ENCODE results near the gene DNER.
"Not testable (repeated sequence)": the region's sequence is repeated elsewhere in the genome, so short reads cannot be mapped to it uniquely, and the experiment has no call there.

Gene DNER

GRCh38 chr2:229714080-229714735 is at the start of gene DNER:
Gene DNER, minus strand, starts transcription at chr2:229714555. Its CDS starts 132 bp downstream, at chr2:229714423.
- no peak for DNase-seq

- DNase-seq = no peak
These were observed 47.3 kb upstream of the DNER start for GRCh38 chr2:229761663-229762062.

GRCh38 chr2:229757462-229757861 is 43.1 kb upstream of the DNER start:
- not testable (repeated sequence) for DNase-seq

GRCh38 chr2:229752970-229753729 is 38.8 kb upstream of the DNER start:
- no peak for DNase-seq

- no peak for DNase-seq
These were observed 35.4 kb upstream of the DNER start for GRCh38 chr2:229749779-229750178.

- no peak for DNase-seq
These were observed 34.6 kb upstream of the DNER start for GRCh38 chr2:229748950-229749349.

- not testable (repeated sequence) for DNase-seq
These were observed 28.3 kb upstream of the DNER start for GRCh38 chr2:229742691-229743090.

GRCh38 chr2:229740279-229740678 is 25.9 kb upstream of the DNER start:
- DNase-seq = no peak

GRCh38 chr2:229738024-229738625 is 23.8 kb upstream of the DNER start:
- DNase-seq = no peak

- no peak for DNase-seq
These were observed 20.1 kb upstream of the DNER start for GRCh38 chr2:229734410-229734809.

GRCh38 chr2:229733611-229734245 is 19.4 kb upstream of the DNER start:
- no peak for DNase-seq

- no peak for DNase-seq
These were observed 18.5 kb upstream of the DNER start for GRCh38 chr2:229732897-229733296.

- no peak for DNase-seq
These were observed 17.6 kb upstream of the DNER start for GRCh38 chr2:229731916-229732315.

GRCh38 chr2:229731363-229731762 is 17.0 kb upstream of the DNER start:
- DNase-seq = no peak

GRCh38 chr2:229728370-229728769 is 14.0 kb upstream of the DNER start:
- DNase-seq = no peak

- no peak for DNase-seq
These were observed 12.3 kb upstream of the DNER start for GRCh38 chr2:229726643-229727042.

- DNase-seq = no peak
These were observed 11.6 kb upstream of the DNER start for GRCh38 chr2:229725716-229726574.

- DNase-seq = not testable (repeated sequence)
These were observed 8.8 kb upstream of the DNER start for GRCh38 chr2:229723192-229723591.

GRCh38 chr2:229719926-229720647 is 5.7 kb upstream of the DNER start:
- no peak for DNase-seq

- no peak for DNase-seq
These were observed 3.7 kb upstream of the DNER start for GRCh38 chr2:229718057-229718456.

GRCh38 chr2:229715895-229716507 is 1.6 kb upstream of the DNER start:
- DNase-seq = no peak

Data from NCI-H1048 (cell line).